Measurements from ENCODE around the gene TMC1. TPM values are rescaled to one million over a fixed set of nuclear protein-coding genes. Genes with fewer than 3 reads are reported as not detected.

The TMC1 gene
- total RNA-seq, 1 experiment from 2014 or later = 0.36 TPM

DNA sequence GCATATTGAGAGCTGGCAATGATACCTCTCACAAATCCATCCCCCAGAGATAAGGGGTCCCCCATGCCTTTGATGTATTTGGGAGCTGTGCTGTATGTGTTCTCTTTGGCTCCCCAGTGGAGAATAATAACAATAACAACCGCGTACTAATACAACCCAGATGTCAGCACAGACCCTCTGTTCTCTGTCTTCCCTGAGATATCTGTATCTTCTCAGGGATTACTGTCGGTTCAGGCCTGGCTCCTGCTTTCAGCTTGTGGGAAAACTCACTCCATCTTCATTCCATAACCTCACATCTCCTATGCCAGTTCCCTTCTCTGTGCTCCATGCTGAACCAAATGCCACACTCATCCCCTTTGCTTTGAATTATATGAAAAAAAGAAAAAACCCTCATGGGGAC is 76.2 kb downstream of the TMC1 start:
- Histone ChIP-seq H3K27ac (ENCODE audit: low read length) (peak overlapping the region; percentile 55; the same call in 1 of the 2 replicates), H3K4me3 (ENCODE audit: low read depth in 2 of 2, low read length in 2 of 2) (no peak overlapping the region), H3K36me3 (ENCODE audit: control insufficient read depth, insufficient read depth, low read length) (no peaks in the 10 kb centered on the region), H3K9me3 (ENCODE audit: control insufficient read depth, insufficient read depth, low read depth, low read length) (no peaks in the 10 kb centered on the region), H3K27me3 (ENCODE audit: control insufficient read depth, insufficient read depth, low read length) (no peaks in the 10 kb centered on the region), H3K4me1 (ENCODE audit: control insufficient read depth, insufficient read depth, low read length) (peaks cover 4% of the 10 kb centered on the region; the same call in 1 of the 2 replicates)
- ChIA-PET CTCF (no interaction called here), POLR2A (no interaction called here)
- DNase-seq (ENCODE audit: low read depth, low spot score) = no peak
- BruUV-seq (replicated peaks) = no TSS peak
- in situ Hi-C loops (cut with HindIII; ENCODE audit: low pct_unique_long_range_greater_than_20kb, low sequenced_read_pairs) = no loop called here
- intact Hi-C loops (cut with micrococcal nuclease; ENCODE audit: unreplicated experiment) = no loop called here
- TF ChIP-seq, protein P1, sequence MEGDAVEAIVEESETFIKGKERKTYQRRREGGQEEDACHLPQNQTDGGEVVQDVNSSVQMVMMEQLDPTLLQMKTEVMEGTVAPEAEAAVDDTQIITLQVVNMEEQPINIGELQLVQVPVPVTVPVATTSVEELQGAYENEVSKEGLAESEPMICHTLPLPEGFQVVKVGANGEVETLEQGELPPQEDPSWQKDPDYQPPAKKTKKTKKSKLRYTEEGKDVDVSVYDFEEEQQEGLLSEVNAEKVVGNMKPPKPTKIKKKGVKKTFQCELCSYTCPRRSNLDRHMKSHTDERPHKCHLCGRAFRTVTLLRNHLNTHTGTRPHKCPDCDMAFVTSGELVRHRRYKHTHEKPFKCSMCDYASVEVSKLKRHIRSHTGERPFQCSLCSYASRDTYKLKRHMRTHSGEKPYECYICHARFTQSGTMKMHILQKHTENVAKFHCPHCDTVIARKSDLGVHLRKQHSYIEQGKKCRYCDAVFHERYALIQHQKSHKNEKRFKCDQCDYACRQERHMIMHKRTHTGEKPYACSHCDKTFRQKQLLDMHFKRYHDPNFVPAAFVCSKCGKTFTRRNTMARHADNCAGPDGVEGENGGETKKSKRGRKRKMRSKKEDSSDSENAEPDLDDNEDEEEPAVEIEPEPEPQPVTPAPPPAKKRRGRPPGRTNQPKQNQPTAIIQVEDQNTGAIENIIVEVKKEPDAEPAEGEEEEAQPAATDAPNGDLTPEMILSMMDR (IDR thresholded peaks at IDR 0.05) = no peak
- no peak for TF ChIP-seq TCF7L2 (IDR thresholded peaks at IDR 0.05; ENCODE audit: low read depth, low read length)
- no peak for TF ChIP-seq POLR2AphosphoS5 (IDR thresholded peaks at IDR 0.05; ENCODE audit: low read depth, low read length)
- no peak for TF ChIP-seq REST (IDR thresholded peaks at IDR 0.05; ENCODE audit: insufficient read depth in 1 of 2, low read depth in 2 of 2, low read length in 1 of 2)
- no peak for TF ChIP-seq SIN3A (IDR thresholded peaks at IDR 0.05; ENCODE audit: borderline replicate concordance, insufficient read depth, low read depth, low read length)
- no peak for ATAC-seq

DNA sequence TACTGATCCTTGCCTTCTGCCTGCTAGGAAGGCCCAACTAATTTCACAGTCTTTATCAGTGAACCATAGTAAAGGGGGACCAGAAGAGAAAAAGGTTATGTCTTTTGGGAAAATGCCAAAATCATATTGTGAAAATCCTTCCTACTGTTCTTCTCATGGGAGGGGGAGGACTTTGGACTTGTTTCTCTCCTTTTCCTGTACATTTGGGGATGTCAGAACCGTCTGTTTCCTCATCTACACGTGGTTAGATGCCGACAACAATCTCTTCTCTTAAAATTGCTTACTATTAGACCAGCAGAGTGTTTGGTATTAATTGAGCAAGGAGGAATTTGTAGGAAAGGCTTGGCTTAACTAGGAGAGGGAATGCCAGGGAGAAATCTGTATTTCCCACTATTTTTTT is 77.2 kb downstream of the TMC1 start:
- BruUV-seq (replicated peaks) = no TSS peak
- H3K27ac ChIP-seq (ENCODE audit: low read length) = peak overlapping the region; percentile 55; the same call in 1 of the 2 replicates
- ChIA-PET CTCF (no interaction called here), POLR2A (no interaction called here)
- no peaks in the 10 kb centered on the region for H3K9me3 ChIP-seq (ENCODE audit: control insufficient read depth, insufficient read depth, low read depth, low read length)
- intact Hi-C loops (cut with micrococcal nuclease; ENCODE audit: unreplicated experiment) = no loop called here
- no peak for DNase-seq (ENCODE audit: low read depth, low spot score)
- H3K4me3 ChIP-seq (ENCODE audit: low read depth in 2 of 2, low read length in 2 of 2) = no peak overlapping the region
- no peaks in the 10 kb centered on the region for H3K36me3 ChIP-seq (ENCODE audit: control insufficient read depth, insufficient read depth, low read length)
- TF ChIP-seq SIN3A (IDR thresholded peaks at IDR 0.05; ENCODE audit: borderline replicate concordance, insufficient read depth, low read depth, low read length) (no peak), REST (IDR thresholded peaks at IDR 0.05; ENCODE audit: insufficient read depth in 1 of 2, low read depth in 2 of 2, low read length in 1 of 2) (no peak), TCF7L2 (IDR thresholded peaks at IDR 0.05; ENCODE audit: low read depth, low read length) (no peak), POLR2AphosphoS5 (IDR thresholded peaks at IDR 0.05; ENCODE audit: low read depth, low read length) (no peak)
- TF ChIP-seq, protein P1 (IDR thresholded peaks at IDR 0.05) = no peak
- no peak for ATAC-seq
- H3K4me1 ChIP-seq (ENCODE audit: control insufficient read depth, insufficient read depth, low read length) = no peaks in the 10 kb centered on the region
- H3K27me3 ChIP-seq (ENCODE audit: control insufficient read depth, insufficient read depth, low read length) = no peaks in the 10 kb centered on the region
- in situ Hi-C loops (cut with HindIII; ENCODE audit: low pct_unique_long_range_greater_than_20kb, low sequenced_read_pairs) = no loop called here

Data from Panc1 (cell line).